HCT116 (cell line): Measurements from ENCODE around the gene CYB5D1. TPM values are rescaled to one million over a fixed set of nuclear protein-coding genes. Genes with fewer than 3 reads are reported as not detected.

Source experiments
- ATAC-seq: fragments of 200-7000 bp; cut with Tn5 transposase; 2 replicates; pipeline ENCODE4 v1.9.1; 2020; ENCODE audit warnings: mild to moderate bottlenecking, moderate library complexity
- BruUV-seq: library from RNA; stranded (reverse); fragments of 400-500 nt; replicated peaks from 2 replicates; lab custom pipeline; 2021; lab: Mats Ljungman, UMichigan
- CTCF ChIA-PET: fragments of 300-600 bp; sonication (Branson Sonifier 250); formaldehyde crosslinking; loops from one replicate; lab custom pipeline; 2021; ENCODE audit warnings: antibody characterized with exemption; lab: Charles Lee
- POLR2A ChIA-PET: fragments of 300-600, 350-600 bp; sonication (Branson Sonifier 250); formaldehyde crosslinking; loops from one replicate; lab custom pipeline; 2021; ENCODE audit warnings: antibody characterized with exemption; lab: Charles Lee
- RAD21 ChIA-PET, 2 experiments: fragments of 300-600 bp; sonication (Branson Sonifier 250); formaldehyde crosslinking; loops; one replicate each; lab custom pipeline; 2023; ENCODE audit warnings: low total read pairs in 2 of 2; ENCODE audit not compliant: uncharacterized antibody in 2 of 2, unreplicated experiment in 2 of 2, low non-redundant PET in 1 of 2; lab: Charles Lee
- DNase-seq: peaks from one replicate; pipeline ENCODE4 v3.0.0-alpha.2; 2010; ENCODE audit warnings: low read depth, low spot score
- H2AFZ ChIP-seq: fragments of 200-600 bp; shearing (Covaris generic), sonication (generic); 2 replicates; pipeline ENCODE4 v1.6.1; 2017; ENCODE audit warnings: low read depth, mixed run types, mixed read lengths, antibody characterized with exemption, low read length; ENCODE audit not compliant: poor library complexity, severe bottlenecking
- H3K27ac ChIP-seq: 2 replicates; pipeline ENCODE4 v1.5.1; 2012; ENCODE audit warnings: low read depth, low read length
- H3K27me3 ChIP-seq: fragments of 200-600 bp; sonication (generic); 2 replicates; pipeline ENCODE4 v1.6.1; 2016; ENCODE audit warnings: mixed run types, low read length, mixed read lengths; ENCODE audit not compliant: insufficient read depth
- H3K36me3 ChIP-seq, 2 experiments: fragments of 200-500 bp in 1 of 2; fragments of 200-600 bp in 1 of 2; sonication (Bioruptor generic) in 1 of 2; sonication (generic) in 1 of 2; 2 replicates each; pipeline versions ENCODE4 v1.5.1 to v1.6.1; 2014 to 2016; ENCODE audit warnings: low read length in 2 of 2, inconsistent platforms in 1 of 2, mixed read lengths in 1 of 2, mixed run types in 1 of 2; ENCODE audit not compliant: insufficient read depth in 2 of 2, control insufficient read depth in 1 of 2
- H3K4me1 ChIP-seq, 2 experiments: fragments of 200-600 bp in 1 of 2; sonication (generic) in 1 of 2; 2 replicates each; pipeline versions ENCODE4 v1.5.1 to v1.6.1; 2012 to 2017; ENCODE audit warnings: low read length in 2 of 2, inconsistent platforms in 1 of 2, mild to moderate bottlenecking in 1 of 2, mixed read lengths in 1 of 2, mixed run types in 1 of 2, moderate library complexity in 1 of 2; ENCODE audit not compliant: insufficient read depth in 2 of 2, control insufficient read depth in 1 of 2
- H3K4me2 ChIP-seq: fragments of 200-600 bp; sonication (generic); 2 replicates; pipeline ENCODE4 v1.6.1; 2017; ENCODE audit warnings: mixed run types, low read length, mixed read lengths
- H3K4me3 ChIP-seq, 2 experiments: fragments of 200-600 bp in 1 of 2; sonication (generic) in 1 of 2; replicated peaks in 1 of 2; 2 replicates each; pipeline ENCODE4 v1.5.1; 2011 to 2016; ENCODE audit warnings: low read length in 2 of 2, control low read depth in 1 of 2, low read depth in 1 of 2, mild to moderate bottlenecking in 1 of 2, mixed read lengths in 1 of 2, mixed run types in 1 of 2
- H3K79me2 ChIP-seq: fragments of 200-600 bp; sonication (generic); 2 replicates; pipeline ENCODE4 v1.6.1; 2017; ENCODE audit warnings: mild to moderate bottlenecking, mixed run types, low read length, moderate library complexity, mixed read lengths; ENCODE audit not compliant: insufficient read depth
- H3K9ac ChIP-seq: fragments of 200-600 bp; sonication (generic); 2 replicates; pipeline ENCODE4 v1.6.1; 2016; ENCODE audit warnings: low read length, mixed read lengths
- H3K9me2 ChIP-seq: fragments of 200-600 bp; sonication (generic), shearing (Covaris generic); 2 replicates; pipeline ENCODE4 v1.6.1; 2017; ENCODE audit warnings: mixed run types, mild to moderate bottlenecking, moderate library complexity; ENCODE audit not compliant: insufficient read depth
- H3K9me3 ChIP-seq, 2 experiments: fragments of 200-500 bp in 1 of 2; fragments of 200-600 bp in 1 of 2; sonication (Bioruptor generic) in 1 of 2; sonication (generic) in 1 of 2; 2 replicates each; pipeline ENCODE4 v1.6.1; 2014 to 2017; ENCODE audit warnings: low read length in 2 of 2, mixed read lengths in 2 of 2, inconsistent platforms in 1 of 2, low read depth in 1 of 2, mild to moderate bottlenecking in 1 of 2, mixed run types in 1 of 2, moderate library complexity in 1 of 2; ENCODE audit not compliant: control insufficient read depth in 1 of 2, insufficient read depth in 1 of 2
- H4K20me1 ChIP-seq: fragments of 200-600 bp; sonication (generic), shearing (Covaris generic); 2 replicates; pipeline ENCODE4 v1.6.1; 2017; ENCODE audit warnings: mixed run types, mild to moderate bottlenecking, moderate library complexity; ENCODE audit not compliant: insufficient read depth
- EZH2phosphoT487 ChIP-seq: fragments of 200-600 bp; IDR thresholded peaks from 2 replicates; pipeline ENCODE4 v1.6.1; 2018; ENCODE audit warnings: antibody characterized with exemption, borderline replicate concordance
- FOSL1 ChIP-seq: IDR thresholded peaks from 2 replicates; pipeline ENCODE4 v1.6.1; 2012; ENCODE audit warnings: low read depth
- JUND ChIP-seq: IDR thresholded peaks from 2 replicates; pipeline ENCODE4 v1.6.1; 2012
- POLR2A ChIP-seq: IDR thresholded peaks from 2 replicates; pipeline ENCODE4 v1.7.0; 2011; ENCODE audit warnings: borderline replicate concordance; ENCODE audit not compliant: insufficient read depth, insufficient read length; ENCODE audit errors: extremely low read depth
- RAD21 ChIP-seq: IDR thresholded peaks from 2 replicates; pipeline ENCODE4 v1.6.1; 2012; ENCODE audit warnings: low read depth, mild to moderate bottlenecking
- REST ChIP-seq: IDR thresholded peaks from 2 replicates; pipeline ENCODE4 v1.6.1; 2012; ENCODE audit warnings: low read depth
- SIN3A ChIP-seq: IDR thresholded peaks from 2 replicates; pipeline ENCODE4 v1.6.1; 2012; ENCODE audit warnings: low read depth
- SP1 ChIP-seq: IDR thresholded peaks from 2 replicates; pipeline ENCODE4 v1.6.1; 2012; ENCODE audit warnings: low read depth
- TCF7L2 ChIP-seq: IDR thresholded peaks from 2 replicates; pipeline ENCODE4 v1.7.0; 2011; ENCODE audit warnings: borderline replicate concordance, inconsistent platforms; ENCODE audit not compliant: insufficient read depth, insufficient read length; ENCODE audit errors: extremely low read depth
- YY1 ChIP-seq: IDR thresholded peaks from 2 replicates; pipeline ENCODE4 v1.6.1; 2011; ENCODE audit warnings: low read length, low read depth, moderate library complexity, mild to moderate bottlenecking; ENCODE audit not compliant: insufficient replicate concordance; ENCODE audit errors: extremely low read depth
- ZFX ChIP-seq: fragments of 450-650 bp; IDR thresholded peaks from 2 replicates; pipeline ENCODE4 v1.6.1; 2017
- intact Hi-C: fragments of 100-400 bp; cut with micrococcal nuclease; formaldehyde crosslinking; loops from 2 replicates; pipeline ENCODE4 v1.10.0; 2022
- total RNA-seq: library from RNA; stranded (reverse); gene quantifications from one replicate; pipeline ENCODE4 v1.2.1, GENCODE V29; 2021; ENCODE audit not compliant: unreplicated experiment
- TF ChIP-seq, protein P1 (sequence below): IDR thresholded peaks from 2 replicates; pipeline ENCODE4 v1.6.1; 2012
- TF ChIP-seq, protein P2 (sequence below): IDR thresholded peaks from 2 replicates; pipeline ENCODE4 v1.6.1; 2012
- TF ChIP-seq, protein P3 (sequence below): IDR thresholded peaks from 2 replicates; pipeline ENCODE4 v1.6.1; 2011; ENCODE audit warnings: mild to moderate bottlenecking, low read length, moderate library complexity; ENCODE audit not compliant: insufficient replicate concordance; ENCODE audit errors: extremely low read depth

The CYB5D1 gene
- total RNA-seq, 1 experiment from 2014 or later: 21.5 TPM

DNA sequence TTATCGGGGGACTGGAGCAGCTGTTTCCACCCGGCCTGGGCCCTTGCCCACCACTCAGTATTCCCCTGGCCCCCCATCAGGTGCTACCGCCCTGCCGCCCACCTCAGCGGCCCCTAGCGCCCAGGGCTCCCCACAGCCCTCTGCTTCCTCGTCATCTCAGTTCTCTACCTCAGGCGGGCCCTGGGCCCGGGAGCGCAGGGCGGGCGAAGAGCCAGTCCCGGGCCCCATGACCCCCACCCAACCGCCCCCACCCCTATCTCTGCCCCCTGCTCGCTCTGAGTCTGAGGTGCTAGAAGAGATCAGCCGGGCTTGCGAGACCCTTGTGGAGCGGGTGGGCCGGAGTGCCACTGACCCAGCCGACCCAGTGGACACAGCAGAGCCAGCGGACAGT is 9.1 kb upstream of the CYB5D1 start:
- Histone ChIP-seq H3K79me2 (peaks cover 55% of the 10 kb centered on the region), H3K4me2 (no peak overlapping the region), H3K9ac (no peak overlapping the region), H3K9me2 (no peaks in the 10 kb centered on the region), H3K4me1 (peaks cover 20 to 37% of the 10 kb centered on the region in 2 experiments), H3K36me3 (peaks cover 27 to 31% of the 10 kb centered on the region in 2 experiments), H2AFZ (no peak overlapping the region), H4K20me1 (no peaks in the 10 kb centered on the region), H3K27ac (no peak overlapping the region), H3K27me3 (no peaks in the 10 kb centered on the region), H3K4me3 (no peak overlapping the region), H3K9me3 (no peaks in the 10 kb centered on the region)
- ChIA-PET RAD21 (no interaction called here), CTCF (no interaction called here), POLR2A (no interaction called here)
- TF ChIP-seq EZH2phosphoT487 (no peak), SP1 (no peak), POLR2A (no peak), TCF7L2 (no peak), REST (no peak), YY1 (no peak), FOSL1 (no peak), RAD21 (no peak), ZFX (no peak), SIN3A (no peak), JUND (no peak)
- TF ChIP-seq, protein P1, sequence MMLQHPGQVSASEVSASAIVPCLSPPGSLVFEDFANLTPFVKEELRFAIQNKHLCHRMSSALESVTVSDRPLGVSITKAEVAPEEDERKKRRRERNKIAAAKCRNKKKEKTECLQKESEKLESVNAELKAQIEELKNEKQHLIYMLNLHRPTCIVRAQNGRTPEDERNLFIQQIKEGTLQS: no peak
- TF ChIP-seq, protein P2, sequence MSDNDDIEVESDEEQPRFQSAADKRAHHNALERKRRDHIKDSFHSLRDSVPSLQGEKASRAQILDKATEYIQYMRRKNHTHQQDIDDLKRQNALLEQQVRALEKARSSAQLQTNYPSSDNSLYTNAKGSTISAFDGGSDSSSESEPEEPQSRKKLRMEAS: no peak
- TF ChIP-seq, protein P3, sequence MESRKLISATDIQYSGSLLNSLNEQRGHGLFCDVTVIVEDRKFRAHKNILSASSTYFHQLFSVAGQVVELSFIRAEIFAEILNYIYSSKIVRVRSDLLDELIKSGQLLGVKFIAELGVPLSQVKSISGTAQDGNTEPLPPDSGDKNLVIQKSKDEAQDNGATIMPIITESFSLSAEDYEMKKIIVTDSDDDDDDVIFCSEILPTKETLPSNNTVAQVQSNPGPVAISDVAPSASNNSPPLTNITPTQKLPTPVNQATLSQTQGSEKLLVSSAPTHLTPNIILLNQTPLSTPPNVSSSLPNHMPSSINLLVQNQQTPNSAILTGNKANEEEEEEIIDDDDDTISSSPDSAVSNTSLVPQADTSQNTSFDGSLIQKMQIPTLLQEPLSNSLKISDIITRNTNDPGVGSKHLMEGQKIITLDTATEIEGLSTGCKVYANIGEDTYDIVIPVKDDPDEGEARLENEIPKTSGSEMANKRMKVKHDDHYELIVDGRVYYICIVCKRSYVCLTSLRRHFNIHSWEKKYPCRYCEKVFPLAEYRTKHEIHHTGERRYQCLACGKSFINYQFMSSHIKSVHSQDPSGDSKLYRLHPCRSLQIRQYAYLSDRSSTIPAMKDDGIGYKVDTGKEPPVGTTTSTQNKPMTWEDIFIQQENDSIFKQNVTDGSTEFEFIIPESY: no peak
- no peak for DNase-seq
- BruUV-seq: no TSS peak
- intact Hi-C loops: no loop called here
- ATAC-seq: no peak
